ENCODE data around the gene LZTR1.

GRCh38 chr22:20986365-20986764, 4.3 kb downstream of the LZTR1 start:
- TF ChIP-seq CTCF (IDR thresholded peaks at IDR 0.05): no peak
- no peak for TF ChIP-seq POLR2A (IDR thresholded peaks at IDR 0.05)
